Hepatocyte (in vitro differentiated cells): Measurements from ENCODE around the gene NLRP7. TPM values are rescaled to one million over a fixed set of nuclear protein-coding genes. Genes with fewer than 3 reads are reported as not detected.
"Not testable (repeated sequence)": the region's sequence is repeated elsewhere in the genome, so short reads cannot be mapped to it uniquely, and the experiment has no call there.

Experiments
- DNase-seq: peaks from one replicate; pipeline ENCODE4 v3.0.0-alpha.2; 2016; ENCODE audit warnings: low spot score
- H2AFZ ChIP-seq: fragments of 200-600 bp; sonication (generic); 2 replicates; pipeline ENCODE4 v1.6.0; 2016; ENCODE audit warnings: antibody characterized with exemption, mild to moderate bottlenecking
- H3K27ac ChIP-seq: fragments of 200-600 bp; sonication (generic); 2 replicates; pipeline ENCODE4 v1.5.1; 2016; ENCODE audit warnings: mild to moderate bottlenecking
- H3K27me3 ChIP-seq: fragments of 200-600 bp; sonication (generic); 2 replicates; pipeline ENCODE4 v1.6.1; 2016
- H3K36me3 ChIP-seq: fragments of 200-600 bp; sonication (generic); replicated peaks from 2 replicates; pipeline ENCODE4 v1.5.1; 2016; ENCODE audit warnings: low read depth; ENCODE audit not compliant: insufficient read depth
- H3K4me1 ChIP-seq: fragments of 200-600 bp; sonication (generic); 2 replicates; pipeline ENCODE4 v1.5.1; 2016; ENCODE audit warnings: mild to moderate bottlenecking, moderate library complexity; ENCODE audit not compliant: insufficient read depth
- H3K4me2 ChIP-seq: fragments of 200-600 bp; sonication (generic); 2 replicates; pipeline ENCODE4 v1.6.0; 2016
- H3K4me3 ChIP-seq: fragments of 200-600 bp; sonication (generic); 2 replicates; pipeline ENCODE4 v1.5.1; 2016; ENCODE audit warnings: mild to moderate bottlenecking
- H3K79me2 ChIP-seq: fragments of 200-600 bp; sonication (generic); 2 replicates; pipeline ENCODE4 v1.6.0; 2017; ENCODE audit warnings: mild to moderate bottlenecking
- H3K9me2 ChIP-seq: fragments of 200-600 bp; sonication (generic); replicated peaks from 2 replicates; pipeline ENCODE4 v1.6.0; 2017; ENCODE audit warnings: mild to moderate bottlenecking; ENCODE audit not compliant: insufficient read depth
- H3K9me3 ChIP-seq: fragments of 200-600 bp; sonication (generic); 2 replicates; pipeline ENCODE4 v1.5.1; 2016; ENCODE audit warnings: low read depth, mild to moderate bottlenecking
- H4K20me1 ChIP-seq: fragments of 200-600 bp; sonication (generic); 2 replicates; pipeline ENCODE4 v1.6.0; 2016; ENCODE audit warnings: mild to moderate bottlenecking; ENCODE audit not compliant: insufficient read depth, poor library complexity, severe bottlenecking
- EZH2 ChIP-seq: fragments of 200-600 bp; sonication (generic); IDR thresholded peaks from 2 replicates; pipeline ENCODE4 v1.6.1; 2016; ENCODE audit warnings: antibody characterized with exemption, mild to moderate bottlenecking, borderline replicate concordance
- EZH2phosphoT487 ChIP-seq: fragments of 200-600 bp; sonication (generic); IDR thresholded peaks from one replicate; pipeline ENCODE4 v1.6.1; 2018; ENCODE audit warnings: antibody characterized with exemption, mild to moderate bottlenecking, low read depth, moderate library complexity; ENCODE audit not compliant: unreplicated experiment, severe bottlenecking
- WGBS: methylation state at CpG from one replicate; pipeline ENCODE4 v1.1.6; 2016; ENCODE audit warnings: low lambda C conversion rate; ENCODE audit errors: missing lambda C conversion rate; 5-methylcytosine and 5-hydroxymethylcytosine counted together
- polyA plus RNA-seq: library from polyadenylated mRNA; unstranded; fragments of >200 nt; fragmentation: Nextera tagmentation; extraction: Ambion mirVana; gene quantifications from 2 replicates; pipeline ENCODE4 v1.2.1, GENCODE V29; 2016
- total RNA-seq: library from RNA; depleted of rRNA; stranded (reverse); fragments of >200 nt; gene quantifications from 2 replicates; pipeline ENCODE4 v1.2.3, GENCODE V29; 2014
- TF ChIP-seq, protein P1 (sequence below): fragments of 200-600 bp; sonication (generic); IDR thresholded peaks from 2 replicates; pipeline ENCODE4 v1.5.1; 2016; ENCODE audit warnings: antibody characterized with exemption, mild to moderate bottlenecking; ENCODE audit not compliant: poor library complexity

The NLRP7 gene
- total and polyA plus RNA-seq, 2 experiments from 2014 or later = not detected

GRCh38 chr19:54903303-54903702 lies 44.0 kb downstream of the NLRP7 start:
- no peak overlapping the region for H3K27ac ChIP-seq
- no peaks in the 10 kb centered on the region for H3K27me3 ChIP-seq
- 87% methylated on average over 6 of the region's 6 CpGs for WGBS
- no peaks in the 10 kb centered on the region for H3K4me1 ChIP-seq
- TF ChIP-seq EZH2 (no peak), EZH2phosphoT487 (no peak)
- TF ChIP-seq, protein P1, sequence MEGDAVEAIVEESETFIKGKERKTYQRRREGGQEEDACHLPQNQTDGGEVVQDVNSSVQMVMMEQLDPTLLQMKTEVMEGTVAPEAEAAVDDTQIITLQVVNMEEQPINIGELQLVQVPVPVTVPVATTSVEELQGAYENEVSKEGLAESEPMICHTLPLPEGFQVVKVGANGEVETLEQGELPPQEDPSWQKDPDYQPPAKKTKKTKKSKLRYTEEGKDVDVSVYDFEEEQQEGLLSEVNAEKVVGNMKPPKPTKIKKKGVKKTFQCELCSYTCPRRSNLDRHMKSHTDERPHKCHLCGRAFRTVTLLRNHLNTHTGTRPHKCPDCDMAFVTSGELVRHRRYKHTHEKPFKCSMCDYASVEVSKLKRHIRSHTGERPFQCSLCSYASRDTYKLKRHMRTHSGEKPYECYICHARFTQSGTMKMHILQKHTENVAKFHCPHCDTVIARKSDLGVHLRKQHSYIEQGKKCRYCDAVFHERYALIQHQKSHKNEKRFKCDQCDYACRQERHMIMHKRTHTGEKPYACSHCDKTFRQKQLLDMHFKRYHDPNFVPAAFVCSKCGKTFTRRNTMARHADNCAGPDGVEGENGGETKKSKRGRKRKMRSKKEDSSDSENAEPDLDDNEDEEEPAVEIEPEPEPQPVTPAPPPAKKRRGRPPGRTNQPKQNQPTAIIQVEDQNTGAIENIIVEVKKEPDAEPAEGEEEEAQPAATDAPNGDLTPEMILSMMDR = no peak
- DNase-seq = no peak
- H2AFZ ChIP-seq = no peak overlapping the region
- H3K36me3 ChIP-seq = no peaks in the 10 kb centered on the region
- no peak overlapping the region for H3K4me2 ChIP-seq
- no peak overlapping the region for H3K4me3 ChIP-seq
- H3K9me3 ChIP-seq = no peaks in the 10 kb centered on the region
- no peaks in the 10 kb centered on the region for H4K20me1 ChIP-seq
- no peaks in the 10 kb centered on the region for H3K79me2 ChIP-seq
- H3K9me2 ChIP-seq = no peaks in the 10 kb centered on the region

GRCh38 chr19:54902061-54902460 lies 45.3 kb downstream of the NLRP7 start:
- Histone ChIP-seq H3K4me3 (no peak overlapping the region), H3K4me2 (no peak overlapping the region), H3K4me1 (no peaks in the 10 kb centered on the region), H3K27ac (no peak overlapping the region), H3K27me3 (no peaks in the 10 kb centered on the region), H3K36me3 (no peaks in the 10 kb centered on the region), H3K9me2 (no peaks in the 10 kb centered on the region), H2AFZ (no peak overlapping the region), H3K9me3 (no peaks in the 10 kb centered on the region), H3K79me2 (no peaks in the 10 kb centered on the region), H4K20me1 (no peaks in the 10 kb centered on the region)
- WGBS = 85% methylated on average over 3 of the region's 3 CpGs
- DNase-seq = no peak
- no peak for TF ChIP-seq EZH2

DNA sequence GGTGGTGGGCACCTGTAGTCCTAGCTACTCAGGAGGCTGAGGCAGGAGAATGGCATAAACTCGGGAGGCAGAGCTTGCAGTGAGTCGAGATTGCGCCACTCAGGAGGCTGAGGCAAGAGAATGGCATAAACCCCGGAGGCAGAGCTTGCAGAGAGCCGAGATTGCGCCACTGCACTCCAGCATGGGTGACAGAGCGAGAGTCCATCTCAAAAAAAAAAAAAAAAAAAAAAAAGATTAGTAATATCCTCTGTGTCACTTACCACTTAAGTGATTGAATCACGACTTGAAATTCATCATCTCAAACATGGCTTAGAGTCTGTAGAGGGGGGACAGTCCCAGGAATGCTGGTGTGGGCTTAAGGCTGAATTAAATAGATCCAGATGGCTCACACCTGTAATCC lies 46.2 kb downstream of the NLRP7 start:
- not testable (repeated sequence) for H3K4me2 ChIP-seq, H2AFZ ChIP-seq, H3K4me1 ChIP-seq, H3K27me3 ChIP-seq, DNase-seq, H3K36me3 ChIP-seq, H4K20me1 ChIP-seq, H3K9me2 ChIP-seq, H3K9me3 ChIP-seq, H3K79me2 ChIP-seq, H3K4me3 ChIP-seq, H3K27ac ChIP-seq
- 83% methylated on average over 8 of the region's 8 CpGs for WGBS

DNA sequence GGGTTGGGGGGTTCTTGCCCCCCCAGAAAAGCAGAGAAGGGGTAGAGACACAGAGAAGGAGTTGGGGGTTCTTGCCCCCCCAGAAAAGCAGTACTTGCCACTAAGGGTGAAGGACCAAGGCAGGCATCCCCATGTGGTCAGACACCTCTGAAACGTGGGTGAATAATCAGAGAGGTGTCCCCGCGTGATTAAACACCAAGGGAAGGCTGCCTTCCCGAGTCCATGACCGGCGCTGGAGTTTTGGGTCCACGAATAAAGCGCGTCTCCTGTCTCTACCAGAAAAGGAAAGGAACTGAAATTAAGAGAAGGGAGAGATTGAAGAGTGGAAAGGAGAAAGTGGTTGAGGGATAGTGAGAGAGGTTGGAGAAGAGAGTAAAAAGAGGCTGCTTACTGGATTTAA lies 47.7 kb downstream of the NLRP7 start:
- H3K9me3 ChIP-seq, H3K27ac ChIP-seq, DNase-seq, H3K79me2 ChIP-seq, H3K27me3 ChIP-seq, H2AFZ ChIP-seq, H3K36me3 ChIP-seq, H3K4me3 ChIP-seq, H3K4me1 ChIP-seq, H3K9me2 ChIP-seq, H3K4me2 ChIP-seq, H4K20me1 ChIP-seq: not testable (repeated sequence)
- WGBS = 85% methylated on average over 9 of the region's 9 CpGs

DNA sequence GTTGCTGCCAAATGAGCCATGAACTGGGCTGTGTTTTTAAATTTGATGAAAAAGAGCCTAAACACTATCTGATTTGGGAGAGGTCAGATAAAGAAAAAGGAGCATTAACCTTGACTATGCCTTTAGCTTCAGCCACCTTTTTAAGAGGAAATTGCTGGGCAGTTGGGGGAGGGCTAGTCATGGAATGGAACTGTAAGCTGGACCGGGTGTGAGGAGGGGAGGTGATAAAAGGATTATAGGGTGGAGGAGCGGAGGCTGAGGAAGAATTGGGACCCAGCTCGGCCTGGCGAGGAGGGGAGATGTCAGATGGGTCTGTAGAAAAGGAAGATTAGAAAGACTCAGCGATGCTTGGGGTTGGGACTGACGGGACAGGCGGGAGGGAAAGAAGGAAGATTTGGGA lies 48.6 kb downstream of the NLRP7 start:
- not testable (repeated sequence) for H2AFZ ChIP-seq, H3K4me1 ChIP-seq, H3K9me3 ChIP-seq, H3K9me2 ChIP-seq, H3K4me2 ChIP-seq, H3K4me3 ChIP-seq, H3K36me3 ChIP-seq, H3K79me2 ChIP-seq, H4K20me1 ChIP-seq, DNase-seq, H3K27me3 ChIP-seq, H3K27ac ChIP-seq
- WGBS = 49% methylated on average over 7 of the region's 7 CpGs

GRCh38 chr19:54896036-54896435 lies 51.3 kb downstream of the NLRP7 start:
- H2AFZ ChIP-seq = no peak overlapping the region
- no peaks in the 10 kb centered on the region for H4K20me1 ChIP-seq
- no peak overlapping the region for H3K27ac ChIP-seq
- DNase-seq = no peak
- TF ChIP-seq, protein P1 = no peak
- no peak for TF ChIP-seq EZH2
- no peak for TF ChIP-seq EZH2phosphoT487
- no peaks in the 10 kb centered on the region for H3K9me2 ChIP-seq
- no peaks in the 10 kb centered on the region for H3K9me3 ChIP-seq
- no peak overlapping the region for H3K4me2 ChIP-seq
- no peaks in the 10 kb centered on the region for H3K36me3 ChIP-seq
- no peaks in the 10 kb centered on the region for H3K79me2 ChIP-seq
- H3K4me3 ChIP-seq = no peak overlapping the region
- WGBS = 75% methylated on average over 2 of the region's 2 CpGs
- no peaks in the 10 kb centered on the region for H3K27me3 ChIP-seq
- H3K4me1 ChIP-seq = no peaks in the 10 kb centered on the region

- DNase-seq, H3K36me3 ChIP-seq, H3K9me2 ChIP-seq, H3K9me3 ChIP-seq, H3K79me2 ChIP-seq, H2AFZ ChIP-seq, H3K27me3 ChIP-seq, H4K20me1 ChIP-seq, H3K4me3 ChIP-seq, H3K4me1 ChIP-seq, H3K4me2 ChIP-seq, H3K27ac ChIP-seq: not testable (repeated sequence)
- WGBS = 85% methylated on average over 15 of the region's 16 CpGs
These were observed 53.2 kb downstream of the NLRP7 start for GRCh38 chr19:54894106-54894505.
